Measurements from ENCODE around the gene TEK. TPM values are rescaled to one million over a fixed set of nuclear protein-coding genes. Genes with fewer than 3 reads are reported as not detected.

The TEK gene
- 1 to 10 TPM; 4.6 to 4.9 TPM for total RNA-seq

DNA sequence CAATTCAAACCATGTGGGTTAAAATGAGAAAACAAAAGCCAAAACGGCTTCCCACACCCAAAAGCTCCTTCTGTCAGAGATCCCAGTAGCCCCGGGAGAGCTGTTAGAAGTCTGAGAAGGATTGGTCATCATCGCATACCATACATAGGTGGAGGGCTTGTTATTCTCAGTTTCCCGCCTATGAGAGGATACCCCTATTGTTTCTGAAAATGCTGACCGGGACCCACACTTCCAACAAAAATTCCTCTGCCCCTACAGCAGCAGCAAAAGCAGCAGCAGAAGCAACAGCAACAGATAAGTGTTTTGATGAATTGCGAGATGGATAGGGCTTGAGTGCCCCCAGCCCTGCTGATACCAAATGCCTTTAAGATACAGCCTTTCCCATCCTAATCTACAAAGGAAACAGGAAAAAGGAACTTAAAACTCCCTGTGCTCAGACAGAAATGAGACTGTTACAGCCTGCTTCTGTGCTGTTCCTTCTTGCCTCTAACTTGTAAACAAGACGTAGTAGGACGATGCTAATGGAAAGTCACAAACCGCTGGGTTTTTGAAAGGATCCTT, at the start of gene TEK:
TEK (plus strand) TSS at position 245 of the 561 bp plus-strand sequence. CDS start 366 bp downstream, outside the sequence.
- Histone ChIP-seq H3K27ac (no peak within 1 kb of the TSS), H3K36me3 (replicated peaks in 1 of 2; ENCODE audit: insufficient read depth in 1 of 2, low read depth in 2 of 2) (no peaks in the 10 kb centered on the region), H3K4me1 (no peaks in the 10 kb centered on the region), H3K9me3 (no peaks in the 10 kb centered on the region), H3K4me3 (no peak within 1 kb of the TSS), H3K27me3 (no peaks in the 10 kb centered on the region)
- no peak for DNase-seq
- intact Hi-C loops (cut with DNase I) = no loop called here
- ATAC-seq = no peak
- WGBS, 2 donors = 23 to 35% methylated on average over 9 of the region's 9 CpGs
- TF ChIP-seq POLR2A (IDR thresholded peaks at IDR 0.05) (no peak), CTCF (IDR thresholded peaks at IDR 0.05) (no peak)

- WGBS, 2 donors = 94 to 97% methylated on average over 1 of the region's 1 CpG
- no peak for TF ChIP-seq CTCF (IDR thresholded peaks at IDR 0.05)
- no peak for TF ChIP-seq POLR2A (IDR thresholded peaks at IDR 0.05)
Measured at GRCh38 chr9:27059412-27059811, 49.6 kb upstream of the TEK start.

GRCh38 chr9:27059907-27060306, 49.1 kb upstream of the TEK start:
- intact Hi-C loops (cut with DNase I) = no loop called here
- no peak for ATAC-seq
- DNase-seq = no peak
- no peaks in the 10 kb centered on the region for H3K27me3 ChIP-seq
- no peaks in the 10 kb centered on the region for H3K9me3 ChIP-seq
- no peaks in the 10 kb centered on the region for H3K4me1 ChIP-seq
- no peak overlapping the region for H3K4me3 ChIP-seq
- TF ChIP-seq CTCF (IDR thresholded peaks at IDR 0.05) (no peak), POLR2A (IDR thresholded peaks at IDR 0.05) (no peak)
- no peak overlapping the region for H3K27ac ChIP-seq
- peaks cover 0 to 5% of the 10 kb centered on the region in 2 donors for H3K36me3 ChIP-seq (replicated peaks in 1 of 2; ENCODE audit: insufficient read depth in 1 of 2, low read depth in 2 of 2)

More at GRCh38 chr9:27059412-27059811, 49.6 kb upstream of the TEK start:
- Histone ChIP-seq H3K4me3 (no peak overlapping the region), H3K4me1 (no peaks in the 10 kb centered on the region), H3K36me3 (replicated peaks in 1 of 2; ENCODE audit: insufficient read depth in 1 of 2, low read depth in 2 of 2) (peaks cover 0 to 5% of the 10 kb centered on the region in 2 donors), H3K27ac (no peak overlapping the region), H3K9me3 (no peaks in the 10 kb centered on the region), H3K27me3 (no peaks in the 10 kb centered on the region)
- ATAC-seq (no peak), DNase-seq (no peak)
- intact Hi-C loops (cut with DNase I) = no loop called here

- no peaks in the 10 kb centered on the region for H3K9me3 ChIP-seq
- peaks cover 0 to 2% of the 10 kb centered on the region in 2 donors for H3K36me3 ChIP-seq (replicated peaks in 1 of 2; ENCODE audit: insufficient read depth in 1 of 2, low read depth in 2 of 2)
- intact Hi-C loops (cut with DNase I) = no loop called here
- H3K27ac ChIP-seq = no peak overlapping the region
- no peaks in the 10 kb centered on the region for H3K27me3 ChIP-seq
- no peak for TF ChIP-seq CTCF (IDR thresholded peaks at IDR 0.05)
- TF ChIP-seq POLR2A (IDR thresholded peaks at IDR 0.05) = no peak
- ATAC-seq = no peak
- WGBS, 2 donors = 24 to 27% methylated on average over 1 of the region's 1 CpG
- DNase-seq = no peak
- H3K4me3 ChIP-seq = no peak overlapping the region
- no peaks in the 10 kb centered on the region for H3K4me1 ChIP-seq
Measured at GRCh38 chr9:27065288-27065687, 43.7 kb upstream of the TEK start.
